Measurements from ENCODE around the gene SLC35F2.

Gene SLC35F2

DNA sequence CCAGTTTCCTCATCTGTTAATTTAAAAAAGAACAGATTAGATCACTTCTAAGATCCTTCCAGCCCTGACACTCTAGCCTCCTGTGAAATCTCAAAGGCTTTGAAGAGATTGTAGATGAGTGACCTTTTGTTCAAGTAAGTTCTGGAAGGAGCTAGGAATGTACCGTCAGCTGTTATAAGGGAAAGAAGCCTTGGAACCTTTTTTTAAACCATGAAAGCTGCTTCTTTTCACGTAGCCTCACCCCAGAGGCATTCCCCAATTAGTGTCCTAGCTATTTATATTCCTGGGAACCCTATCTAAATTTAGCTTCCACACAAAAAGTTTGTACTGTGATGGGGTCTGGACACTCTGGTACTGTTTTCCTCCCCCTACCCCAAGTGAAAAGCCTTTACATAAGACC lies 111.0 kb downstream of the SLC35F2 start:
- H3K27ac Mint-ChIP-seq = no peak overlapping the region
- no peaks in the 10 kb centered on the region for H3K36me3 Mint-ChIP-seq
- H3K4me3 Mint-ChIP-seq = no peak overlapping the region
- H3K27me3 Mint-ChIP-seq = peaks cover 24% of the 10 kb centered on the region
- no peaks in the 10 kb centered on the region for H3K4me1 Mint-ChIP-seq (ENCODE audit: low read depth)
- no peaks in the 10 kb centered on the region for H3K9me3 Mint-ChIP-seq (ENCODE audit: low read depth)

- H3K4me1 Mint-ChIP-seq (ENCODE audit: low read depth) = no peaks in the 10 kb centered on the region
- H3K27me3 Mint-ChIP-seq = peaks cover 23% of the 10 kb centered on the region
- H3K27ac Mint-ChIP-seq = no peak overlapping the region
- peaks cover 5% of the 10 kb centered on the region for H3K9me3 Mint-ChIP-seq (ENCODE audit: low read depth)
- H3K4me3 Mint-ChIP-seq = no peak overlapping the region
- no peaks in the 10 kb centered on the region for H3K36me3 Mint-ChIP-seq
Observed at GRCh38 chr11:107744736-107745135, 113.9 kb downstream of the SLC35F2 start.

DNA sequence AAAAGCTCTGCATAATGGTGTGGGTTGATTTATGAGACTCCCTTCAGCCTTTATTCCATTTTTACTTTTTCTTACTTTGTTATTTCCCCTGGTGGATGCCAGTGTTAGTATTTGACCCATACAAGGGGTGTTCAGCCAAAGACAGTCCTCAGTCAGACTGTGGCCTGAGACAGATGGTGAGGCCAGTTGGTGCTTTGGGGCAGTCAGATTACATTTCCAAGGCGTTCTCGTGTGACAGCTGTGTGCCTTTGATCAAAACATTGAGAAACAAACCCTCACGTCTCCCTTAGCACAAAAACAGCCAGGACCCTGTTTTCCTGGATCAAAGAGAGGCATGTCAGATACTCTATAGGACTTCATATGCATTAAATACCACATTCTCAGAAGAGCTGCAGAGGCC lies 115.4 kb downstream of the SLC35F2 start:
- Mint-ChIP-seq H3K36me3 (no peaks in the 10 kb centered on the region), H3K4me3 (no peak overlapping the region), H3K4me1 (ENCODE audit: low read depth) (no peaks in the 10 kb centered on the region), H3K27me3 (peaks cover 24% of the 10 kb centered on the region), H3K9me3 (ENCODE audit: low read depth) (peaks cover 5% of the 10 kb centered on the region), H3K27ac (no peak overlapping the region)

DNA sequence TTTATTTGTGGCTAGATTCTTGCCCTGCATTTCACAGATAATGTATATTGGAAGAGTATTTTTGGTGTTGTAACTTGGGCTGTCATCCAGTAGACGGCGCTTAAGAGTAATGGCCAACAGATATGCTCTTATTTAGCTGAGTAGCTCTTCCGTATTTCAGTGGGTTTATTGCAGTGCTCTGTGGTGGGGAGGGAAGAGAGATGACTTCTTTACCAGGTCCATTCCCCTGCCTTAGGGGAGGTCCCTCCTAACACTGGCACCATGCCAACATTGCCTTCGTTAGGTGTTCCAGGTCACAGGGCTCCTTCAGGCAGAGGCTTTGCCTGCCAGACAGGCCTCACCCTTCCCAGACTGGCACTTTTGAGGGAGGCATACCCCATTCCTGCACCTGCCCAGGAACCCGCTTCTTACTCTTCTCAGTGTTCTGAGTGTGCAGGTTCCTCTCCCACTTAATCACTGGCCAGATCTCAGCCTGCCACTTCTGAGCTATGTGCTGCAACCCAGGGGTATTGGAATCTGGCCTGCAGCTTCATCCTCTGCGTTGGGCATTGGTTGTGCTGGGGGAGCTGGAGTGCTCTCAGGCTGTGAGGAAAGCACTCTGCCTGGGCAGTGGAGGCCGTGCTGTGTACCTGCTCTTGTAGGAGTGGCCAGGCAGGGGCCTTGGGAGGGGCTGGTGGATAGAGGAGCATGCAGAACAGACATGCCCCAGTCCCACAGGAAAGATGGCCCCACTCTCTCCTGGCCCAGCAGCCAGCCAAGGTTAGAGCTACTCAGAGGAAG lies 117.4 kb downstream of the SLC35F2 start:
- H3K27me3 Mint-ChIP-seq = peaks cover 27% of the 10 kb centered on the region
- peaks cover 5% of the 10 kb centered on the region for H3K9me3 Mint-ChIP-seq (ENCODE audit: low read depth)
- H3K4me1 Mint-ChIP-seq (ENCODE audit: low read depth) = no peaks in the 10 kb centered on the region
- no peak overlapping the region for H3K4me3 Mint-ChIP-seq
- no peaks in the 10 kb centered on the region for H3K36me3 Mint-ChIP-seq
- H3K27ac Mint-ChIP-seq = no peak overlapping the region

Data from activated naive CD8-positive, alpha-beta T cell (primary cell).